Mesenchymal stem cell (in vitro differentiated cells and primary cell): ENCODE measurements around the gene SLC15A5. TPM values are rescaled to one million over a fixed set of nuclear protein-coding genes. Genes with fewer than 3 reads are reported as not detected.

Experiments used
- DNase-seq: peaks from one replicate; pipeline ENCODE4 v3.0.0-alpha.2; 2013
- H2AFZ ChIP-seq: one replicate; pipeline ENCODE4 v1.6.1; 2013; ENCODE audit warnings: low read depth, mild to moderate bottlenecking, control low read depth, inconsistent platforms, low read length, moderate library complexity
- H2AK5ac ChIP-seq: 2 replicates; pipeline ENCODE4 v1.6.1; 2013; ENCODE audit warnings: low read length, moderate library complexity, mild to moderate bottlenecking, inconsistent platforms; ENCODE audit not compliant: severe bottlenecking
- H2BK120ac ChIP-seq: one replicate; pipeline ENCODE4 v1.6.1; 2013; ENCODE audit warnings: low read depth, mild to moderate bottlenecking, inconsistent platforms, low read length, moderate library complexity
- H2BK12ac ChIP-seq, 2 experiments: one replicate each; pipeline ENCODE4 v1.6.1; 2013; ENCODE audit warnings: inconsistent platforms in 2 of 2, low read length in 2 of 2, mild to moderate bottlenecking in 2 of 2, moderate library complexity in 2 of 2, control low read depth in 1 of 2
- H2BK15ac ChIP-seq: one replicate; pipeline ENCODE4 v1.6.1; 2013; ENCODE audit warnings: mild to moderate bottlenecking, low read depth, inconsistent platforms; ENCODE audit not compliant: poor library complexity, severe bottlenecking
- H2BK5ac ChIP-seq: 2 replicates; pipeline ENCODE4 v1.6.1; 2013; ENCODE audit warnings: low read depth, mild to moderate bottlenecking, low read length, control low read depth, inconsistent platforms; ENCODE audit not compliant: poor library complexity, severe bottlenecking
- H3K14ac ChIP-seq, 2 experiments: one replicate each; pipeline ENCODE4 v1.6.1; 2013; ENCODE audit warnings: inconsistent platforms in 2 of 2, low read length in 2 of 2, control low read depth in 1 of 2, mild to moderate bottlenecking in 1 of 2, moderate library complexity in 1 of 2
- H3K18ac ChIP-seq, 2 experiments: one replicate each; pipeline ENCODE4 v1.6.1; 2013; ENCODE audit warnings: inconsistent platforms in 2 of 2, low read length in 2 of 2, control low read depth in 1 of 2, low read depth in 1 of 2, mild to moderate bottlenecking in 1 of 2
- H3K23ac ChIP-seq, 2 experiments: one replicate each; pipeline ENCODE4 v1.6.1; 2013; ENCODE audit warnings: inconsistent platforms in 2 of 2, low read length in 2 of 2, mild to moderate bottlenecking in 2 of 2, moderate library complexity in 2 of 2, control low read depth in 1 of 2
- H3K27ac ChIP-seq: 2 replicates; pipeline ENCODE4 v1.5.1; 2013; ENCODE audit warnings: mild to moderate bottlenecking, moderate library complexity, low read length, control low read depth, inconsistent platforms; ENCODE audit not compliant: poor library complexity, severe bottlenecking
- H3K27me3 ChIP-seq, 2 experiments: 2 replicates each; pipeline versions ENCODE4 v1.6.1 to v1.7.0; 2013; ENCODE audit warnings: low read length in 2 of 2, mild to moderate bottlenecking in 2 of 2, moderate library complexity in 2 of 2, control low read depth in 1 of 2, inconsistent platforms in 1 of 2; ENCODE audit not compliant: control insufficient read depth in 1 of 2, insufficient read depth in 1 of 2
- H3K36me3 ChIP-seq, 2 experiments: 2 replicates each; pipeline versions ENCODE4 v1.6.1 to v1.7.0; 2013; ENCODE audit warnings: low read length in 2 of 2, control low read depth in 1 of 2, inconsistent platforms in 1 of 2, low read depth in 1 of 2, mild to moderate bottlenecking in 1 of 2; ENCODE audit not compliant: insufficient read depth in 2 of 2, control insufficient read depth in 1 of 2
- H3K4ac ChIP-seq, 2 experiments: one replicate each; pipeline ENCODE4 v1.6.1; 2013; ENCODE audit warnings: inconsistent platforms in 2 of 2, low read length in 2 of 2, mild to moderate bottlenecking in 2 of 2, moderate library complexity in 2 of 2, control low read depth in 1 of 2, low read depth in 1 of 2
- H3K4me1 ChIP-seq: 2 replicates; pipeline ENCODE4 v1.6.1; 2013; ENCODE audit warnings: low read depth, low read length, control low read depth; ENCODE audit not compliant: control insufficient read depth, insufficient read depth
- H3K4me2 ChIP-seq: 2 replicates; pipeline ENCODE4 v1.6.1; 2013; ENCODE audit warnings: low read length, mild to moderate bottlenecking, inconsistent platforms; ENCODE audit not compliant: poor library complexity, severe bottlenecking
- H3K4me3 ChIP-seq, 2 experiments: 2 replicates each; pipeline versions ENCODE4 v1.5.1 to v1.7.0; 2013; ENCODE audit warnings: low read length in 2 of 2, mild to moderate bottlenecking in 2 of 2, control low read depth in 1 of 2, low read depth in 1 of 2; ENCODE audit not compliant: insufficient read depth in 1 of 2
- H3K79me1 ChIP-seq: replicated peaks from 2 replicates; pipeline ENCODE4 v1.6.1; 2013; ENCODE audit warnings: mild to moderate bottlenecking, control low read depth, low read length, inconsistent platforms; ENCODE audit not compliant: poor library complexity, severe bottlenecking
- H3K9ac ChIP-seq: 2 replicates; pipeline ENCODE4 v1.7.0; 2013; ENCODE audit warnings: mild to moderate bottlenecking, low read length, moderate library complexity
- H3K9me3 ChIP-seq: 2 replicates; pipeline ENCODE4 v1.7.0; 2013; ENCODE audit warnings: mild to moderate bottlenecking, low read length; ENCODE audit not compliant: control insufficient read depth
- H4K8ac ChIP-seq: one replicate; pipeline ENCODE4 v1.6.1; 2013; ENCODE audit warnings: inconsistent platforms, mild to moderate bottlenecking, low read length, moderate library complexity
- H4K91ac ChIP-seq: one replicate; pipeline ENCODE4 v1.6.1; 2013; ENCODE audit warnings: mild to moderate bottlenecking, low read length, inconsistent platforms
- WGBS: methylation state at CpG from one replicate; pipeline ENCODE4 v1.1.7; 2013; ENCODE audit warnings: mixed read lengths; 5-methylcytosine and 5-hydroxymethylcytosine counted together
- polyA plus RNA-seq, 2 experiments: library from polyadenylated mRNA; stranded (reverse); fragments of 200-250 nt; gene quantifications; one replicate each; pipeline ENCODE4 v1.2.3, GENCODE V29; 2013

SLC15A5 gene, protein sequence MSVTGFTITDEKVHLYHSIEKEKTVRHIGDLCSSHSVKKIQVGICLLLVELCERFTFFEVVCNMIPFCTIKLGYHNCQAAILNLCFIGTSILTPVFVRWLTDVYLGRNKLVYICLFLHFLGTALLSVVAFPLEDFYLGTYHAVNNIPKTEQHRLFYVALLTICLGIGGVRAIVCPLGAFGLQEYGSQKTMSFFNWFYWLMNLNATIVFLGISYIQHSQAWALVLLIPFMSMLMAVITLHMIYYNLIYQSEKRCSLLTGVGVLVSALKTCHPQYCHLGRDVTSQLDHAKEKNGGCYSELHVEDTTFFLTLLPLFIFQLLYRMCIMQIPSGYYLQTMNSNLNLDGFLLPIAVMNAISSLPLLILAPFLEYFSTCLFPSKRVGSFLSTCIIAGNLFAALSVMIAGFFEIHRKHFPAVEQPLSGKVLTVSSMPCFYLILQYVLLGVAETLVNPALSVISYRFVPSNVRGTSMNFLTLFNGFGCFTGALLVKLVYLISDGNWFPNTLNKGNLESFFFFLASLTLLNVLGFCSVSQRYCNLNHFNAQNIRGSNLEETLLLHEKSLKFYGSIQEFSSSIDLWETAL
- polyA plus RNA-seq (2013, experiment 1 of 2), result not detected
- polyA plus RNA-seq (2013, experiment 2 of 2), result not detected

DNA sequence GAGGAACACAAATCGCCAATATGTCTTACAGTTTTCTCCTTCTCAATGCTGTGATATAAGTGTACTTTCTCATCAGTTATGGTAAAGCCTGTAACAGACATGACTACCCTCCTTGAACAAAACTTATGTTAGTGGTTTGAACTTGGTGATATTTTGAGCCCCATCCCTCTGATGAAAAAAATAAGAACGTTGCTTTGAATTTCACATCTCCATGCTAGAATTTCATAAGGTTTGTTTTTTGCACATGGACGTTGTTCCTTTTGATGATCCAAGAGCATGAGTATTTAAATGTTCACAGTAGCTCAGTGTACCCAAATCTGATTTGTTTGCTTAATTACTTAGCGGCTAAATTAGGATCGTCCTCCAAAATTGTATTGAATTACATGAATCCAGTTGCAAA, at the start of gene SLC15A5:
SLC15A5 (minus strand) TSS at position 101 of the 400 bp plus-strand sequence; CDS start at position 101, 0 bp downstream.
- Histone ChIP-seq H3K4ac (no peak within 1 kb of the TSS), H2BK12ac (no peak within 1 kb of the TSS), H3K4me2 (no peak within 1 kb of the TSS), H3K36me3 (no peaks in the 10 kb centered on the region), H2AK5ac (no peak within 1 kb of the TSS), H3K9me3 (no peaks in the 10 kb centered on the region), H2BK5ac (no peak within 1 kb of the TSS), H2BK15ac (no peak within 1 kb of the TSS), H3K14ac (no peak within 1 kb of the TSS), H4K8ac (no peak within 1 kb of the TSS), H2AFZ (no peak within 1 kb of the TSS), H3K4me1 (no peaks in the 10 kb centered on the region), H2BK120ac (no peak within 1 kb of the TSS), H3K27me3 (no peaks in the 10 kb centered on the region), H3K23ac (no peak within 1 kb of the TSS), H3K9ac (no peak within 1 kb of the TSS), H3K79me1 (no peaks in the 10 kb centered on the region), H3K27ac (no peak within 1 kb of the TSS), H3K18ac (no peak within 1 kb of the TSS), H3K4me3 (no peak within 1 kb of the TSS), H4K91ac (no peak within 1 kb of the TSS)
- DNase-seq, result no peak
- 70% methylated on average over 3 of the region's 5 CpGs for WGBS

DNA sequence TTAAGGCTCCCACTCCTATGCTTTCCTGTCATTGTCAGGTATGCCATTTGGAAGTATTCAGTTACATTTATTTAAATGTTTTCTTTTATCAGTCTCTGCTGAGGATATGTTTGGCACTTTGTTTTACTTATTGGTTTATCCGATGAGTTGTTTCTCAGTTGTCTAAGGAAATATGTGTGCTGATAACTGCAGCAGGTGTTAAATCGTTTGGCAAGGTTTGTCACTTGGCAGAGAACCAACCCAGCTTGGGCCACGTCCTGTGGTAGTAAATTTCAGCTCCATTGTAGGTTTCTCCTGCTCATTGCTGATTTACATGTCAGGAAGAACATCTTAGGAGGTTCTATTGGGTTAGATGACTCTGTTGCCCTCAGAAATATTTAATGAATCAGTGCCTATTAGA, 47.9 kb upstream of the SLC15A5 start:
- Histone ChIP-seq H2BK120ac (no peak overlapping the region), H4K91ac (no peak overlapping the region), H2BK5ac (no peak overlapping the region), H3K4ac (no peak overlapping the region), H3K79me1 (no peaks in the 10 kb centered on the region), H3K27me3 (no peaks in the 10 kb centered on the region), H3K27ac (no peak overlapping the region), H2AFZ (no peak overlapping the region), H2BK12ac (no peak overlapping the region), H2BK15ac (no peak overlapping the region), H4K8ac (no peak overlapping the region), H3K4me1 (no peaks in the 10 kb centered on the region), H3K18ac (no peak overlapping the region), H3K14ac (no peak overlapping the region), H3K4me3 (no peak overlapping the region), H3K23ac (no peak overlapping the region), H3K9ac (no peak overlapping the region), H3K36me3 (no peaks in the 10 kb centered on the region), H3K9me3 (peaks cover 10% of the 10 kb centered on the region), H2AK5ac (no peak overlapping the region), H3K4me2 (no peak overlapping the region)
- 70% methylated on average over 3 of the region's 3 CpGs for WGBS
- DNase-seq, result no peak

DNA sequence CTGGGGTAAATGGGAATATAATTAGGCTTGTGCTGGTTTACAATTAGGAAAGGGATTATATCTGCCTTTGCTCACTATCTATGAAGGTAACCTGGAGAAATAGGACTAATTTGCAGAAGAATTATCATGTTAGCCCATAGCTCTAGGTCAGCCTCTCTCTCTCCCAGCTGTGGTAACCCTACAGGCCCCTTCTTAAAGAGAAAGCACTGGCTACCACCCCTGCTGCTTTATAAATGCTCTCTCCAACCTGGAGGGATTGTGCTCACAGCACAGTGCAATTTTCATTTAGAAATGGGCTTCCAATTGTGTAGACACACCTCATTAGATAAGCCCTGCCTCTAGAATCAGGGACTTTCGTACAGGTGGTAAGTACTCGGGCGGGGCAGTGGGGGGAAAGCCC, 47.3 kb upstream of the SLC15A5 start:
- WGBS, result no CpG with 5 or more reads among the region's 3 CpGs
- H3K23ac ChIP-seq, result no peak overlapping the region
- no peak overlapping the region for H3K9ac ChIP-seq
- no peak overlapping the region for H4K8ac ChIP-seq
- H2AFZ ChIP-seq, result no peak overlapping the region
- no peak overlapping the region for H2AK5ac ChIP-seq
- no peak overlapping the region for H2BK120ac ChIP-seq
- H3K4me3 ChIP-seq, result no peak overlapping the region
- no peak overlapping the region for H3K14ac ChIP-seq
- H2BK5ac ChIP-seq, result no peak overlapping the region
- no peaks in the 10 kb centered on the region for H3K36me3 ChIP-seq
- H3K4me2 ChIP-seq, result no peak overlapping the region
- no peak overlapping the region for H2BK15ac ChIP-seq
- H4K91ac ChIP-seq, result no peak overlapping the region
- H3K9me3 ChIP-seq, result peaks cover 10% of the 10 kb centered on the region
- DNase-seq, result no peak
- no peaks in the 10 kb centered on the region for H3K27me3 ChIP-seq
- no peak overlapping the region for H3K27ac ChIP-seq
- no peaks in the 10 kb centered on the region for H3K4me1 ChIP-seq
- H3K79me1 ChIP-seq, result no peaks in the 10 kb centered on the region
- H2BK12ac ChIP-seq, result no peak overlapping the region
- no peak overlapping the region for H3K18ac ChIP-seq
- H3K4ac ChIP-seq, result no peak overlapping the region

DNA sequence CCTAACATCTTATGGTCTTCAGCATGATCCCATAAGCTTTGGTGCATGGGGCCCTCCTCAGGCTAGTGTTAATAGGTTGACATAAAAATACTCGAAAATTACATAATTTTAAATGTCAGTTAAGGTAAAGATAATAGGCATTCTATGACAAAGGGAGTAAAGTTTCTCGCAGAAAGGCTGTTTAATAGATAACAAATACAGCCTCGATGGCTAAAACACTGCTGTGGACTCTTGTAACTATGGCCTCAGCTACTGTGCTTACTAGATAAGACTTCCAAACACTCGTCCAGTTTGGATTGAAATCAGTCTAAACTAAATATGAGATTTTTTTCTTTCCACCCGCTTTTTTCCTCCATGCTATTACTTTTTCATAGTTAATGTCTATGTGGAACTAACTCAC, 46.8 kb upstream of the SLC15A5 start:
- Histone ChIP-seq H2BK15ac (no peak overlapping the region), H3K27ac (no peak overlapping the region), H2AK5ac (no peak overlapping the region), H3K4me1 (no peaks in the 10 kb centered on the region), H3K27me3 (no peaks in the 10 kb centered on the region), H3K4me3 (no peak overlapping the region), H3K14ac (no peak overlapping the region), H3K9ac (no peak overlapping the region), H4K8ac (no peak overlapping the region), H3K9me3 (peaks cover 10% of the 10 kb centered on the region), H3K4ac (no peak overlapping the region), H3K36me3 (no peaks in the 10 kb centered on the region), H2BK5ac (no peak overlapping the region), H2BK120ac (no peak overlapping the region), H3K79me1 (no peaks in the 10 kb centered on the region), H3K4me2 (no peak overlapping the region), H3K23ac (no peak overlapping the region), H3K18ac (no peak overlapping the region), H2AFZ (no peak overlapping the region), H4K91ac (no peak overlapping the region), H2BK12ac (no peak overlapping the region)
- DNase-seq, result no peak
- WGBS, result 97% methylated on average over 4 of the region's 5 CpGs
